ENCODE data around the gene WDR47. TPM values are rescaled to one million over a fixed set of nuclear protein-coding genes. Genes with fewer than 3 reads are reported as not detected.

The WDR47 gene
- total RNA-seq (10 to 100 TPM; 14.6 to 19.0 (median 16.6) TPM), polyA plus RNA-seq (5.2 TPM)
- long read RNA-seq, donor 1, full-length matches to known transcripts, result 14 of 15 reads
- long read RNA-seq, donor 1, partial matches to known transcripts, result 1 of 15 reads
- long read RNA-seq, donor 1, other reads (novel, unspliced or antisense), result 0 of 15 reads
- long read RNA-seq, donor 2, full-length matches to known transcripts, result 9 of 13 reads
- long read RNA-seq, donor 2, partial matches to known transcripts, result 2 of 13 reads
- long read RNA-seq, donor 2, other reads (novel, unspliced or antisense), result 2 of 13 reads
- long read RNA-seq, donor 3, full-length matches to known transcripts, result 22 of 36 reads
- long read RNA-seq, donor 3, partial matches to known transcripts, result 6 of 36 reads
- long read RNA-seq, donor 3, other reads (novel, unspliced or antisense), result 8 of 36 reads
- long read RNA-seq, donor 4, full-length matches to known transcripts, result 4 of 5 reads
- long read RNA-seq, donor 4, partial matches to known transcripts, result 0 of 5 reads
- long read RNA-seq, donor 4, other reads (novel, unspliced or antisense), result 1 of 5 reads

DNA sequence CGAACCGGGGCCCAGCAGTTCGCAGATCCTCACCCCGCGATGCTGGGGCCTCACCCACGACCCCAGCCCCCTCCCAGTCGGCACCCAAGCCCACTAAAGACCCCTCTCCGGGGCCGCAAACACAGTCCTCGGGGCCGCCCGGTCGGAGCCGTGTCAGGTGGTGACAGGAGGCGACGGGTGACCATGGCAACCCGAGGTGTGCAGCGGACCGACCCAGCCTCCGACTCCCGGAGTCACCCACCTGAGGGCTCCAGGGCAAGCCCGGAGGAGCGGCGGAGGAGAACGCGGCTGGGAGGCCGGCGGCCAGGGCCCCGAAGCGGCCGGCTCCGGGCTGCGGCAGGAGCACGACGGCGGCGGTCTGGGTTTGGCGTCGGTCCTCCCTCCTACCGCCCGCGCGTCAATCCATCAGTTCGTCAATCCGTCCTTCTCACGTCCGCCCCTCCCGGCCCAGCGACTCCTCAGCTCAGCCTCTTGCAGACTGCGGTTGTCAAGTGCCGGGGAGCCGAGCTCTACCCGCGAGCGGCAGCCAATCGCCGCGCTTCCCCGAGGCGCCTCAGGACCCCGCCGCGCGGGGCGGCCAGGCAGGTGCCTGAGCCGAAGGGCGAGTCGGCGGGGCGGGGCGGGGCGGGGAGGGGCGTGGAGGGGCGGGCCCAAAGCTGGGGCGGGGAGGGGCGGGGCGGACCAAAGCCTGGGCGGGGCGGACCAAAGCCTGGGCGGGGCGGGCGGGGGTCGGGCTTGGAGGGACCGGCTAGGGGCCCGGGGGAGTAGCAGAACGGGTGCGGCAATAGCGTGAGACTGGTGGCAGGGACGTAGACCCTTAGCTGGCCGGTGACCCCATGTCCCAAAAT, at the start of gene WDR47:
WDR47 (minus strand) TSS at position 482 of the 848 bp plus-strand sequence. CDS start 18,590 bp downstream, outside the sequence.
- Histone ChIP-seq H3K4me1 (ENCODE audit: control insufficient read depth, insufficient read depth, low read length) (no peaks in the 10 kb centered on the region), H3K27ac (ENCODE audit: low read length) (peak within 1 kb of the TSS; percentile 73), H3K9me3 (ENCODE audit: control insufficient read depth, low read length) (no peaks in the 10 kb centered on the region), H3K27me3 (ENCODE audit: control insufficient read depth, insufficient read depth) (no peaks in the 10 kb centered on the region), H3K4me3 (ENCODE audit: low read length) (peak within 1 kb of the TSS; percentile 95)
- WGBS, result under 1% methylated on average over 90 of the region's 90 CpGs
- intact Hi-C loops (cut with DNase I), result no loop called here
- DNase-seq, result peak; percentile 95 to 98 (median 98)
- peak; percentile 98 to 99 for ATAC-seq

DNA sequence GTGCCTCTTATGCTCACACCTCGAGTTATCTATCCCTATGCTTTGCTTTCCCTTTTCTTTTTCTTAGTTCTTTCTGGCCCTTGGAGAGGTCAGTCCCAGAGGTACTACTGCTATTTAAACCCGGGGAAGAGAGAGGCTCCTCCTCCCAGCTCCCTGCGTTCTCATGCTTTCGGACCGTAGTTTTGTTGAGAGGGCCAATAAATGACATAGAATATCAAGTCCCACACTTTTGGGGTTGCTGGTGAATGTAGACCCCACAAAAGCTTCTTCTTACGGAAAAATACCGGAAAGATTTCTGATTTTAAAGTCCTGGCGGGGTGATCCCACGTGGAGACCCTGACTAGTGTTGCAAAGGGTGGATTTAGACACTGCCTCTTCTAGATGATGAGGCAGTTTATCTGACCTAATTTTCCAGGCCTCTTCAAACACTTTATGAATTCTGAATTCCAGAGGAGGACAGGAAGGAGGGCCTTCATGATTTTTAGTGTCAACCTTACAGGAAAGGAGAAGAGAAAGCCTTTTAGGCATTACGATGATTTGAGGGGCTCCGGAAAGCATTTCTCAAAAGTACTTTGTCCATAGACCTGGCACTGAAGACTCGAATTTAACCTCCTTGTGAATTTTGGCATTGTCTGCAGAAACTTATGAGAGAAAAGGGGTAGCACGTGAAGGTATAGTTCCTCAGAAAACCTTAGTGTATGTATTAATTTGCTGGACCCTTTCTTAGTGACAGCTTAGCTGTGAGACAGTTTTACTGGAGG, 49.4 kb upstream of the WDR47 start:
- 3% methylated on average over 13 of the region's 13 CpGs for WGBS
- Histone ChIP-seq H3K27ac (ENCODE audit: low read length) (peak overlapping the region; percentile 97), H3K9me3 (ENCODE audit: control insufficient read depth, low read length) (no peaks in the 10 kb centered on the region), H3K4me1 (ENCODE audit: control insufficient read depth, insufficient read depth, low read length) (no peaks in the 10 kb centered on the region), H3K27me3 (ENCODE audit: control insufficient read depth, insufficient read depth) (no peaks in the 10 kb centered on the region), H3K4me3 (ENCODE audit: low read length) (peak overlapping the region; percentile 82)
- intact Hi-C loops (cut with DNase I), result no loop called here
- ATAC-seq (peak; percentile 66 to 80), DNase-seq (no peak)

DNA sequence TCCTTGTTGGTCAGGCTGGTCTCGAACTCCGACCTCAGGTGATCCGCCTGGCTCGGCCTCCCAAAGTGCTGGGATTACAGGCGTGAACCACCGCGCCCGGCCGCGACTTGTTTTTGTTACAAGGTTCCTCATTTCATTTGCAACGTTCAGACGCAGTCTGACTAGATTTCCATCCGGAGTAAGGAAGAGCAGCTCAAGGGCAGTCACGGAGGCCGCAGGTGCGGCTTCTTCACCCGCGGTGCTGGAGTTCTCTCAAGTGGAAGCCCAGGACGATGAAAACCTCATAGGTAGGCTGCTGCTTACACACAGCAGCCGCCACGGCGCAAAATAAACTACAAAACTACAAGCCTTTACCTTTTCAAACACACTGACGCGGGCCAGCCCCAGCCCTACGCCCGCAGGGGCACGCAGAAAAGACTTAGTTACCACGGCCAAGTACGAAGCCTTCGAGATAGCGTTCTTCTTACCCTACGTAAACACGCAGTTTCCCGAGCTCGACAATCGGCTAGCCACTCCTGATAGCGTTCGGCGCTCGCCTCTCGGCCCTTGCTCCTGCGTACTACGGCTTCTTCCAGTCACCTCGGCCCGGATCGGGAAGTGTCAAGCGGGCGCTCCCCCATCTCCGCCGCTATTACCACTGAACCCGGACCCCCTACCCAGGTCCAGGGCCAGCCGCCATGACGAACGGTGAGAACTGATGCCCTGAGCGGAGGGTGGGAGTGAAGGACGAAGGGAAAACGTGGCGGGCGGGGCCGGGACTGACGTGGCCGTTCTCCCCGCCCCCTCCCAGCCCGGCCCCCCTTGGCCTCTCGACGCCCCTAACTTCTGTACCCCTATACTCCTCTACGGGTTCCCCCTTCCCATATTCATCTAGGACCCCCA, 48.5 kb upstream of the WDR47 start, which contains the start of gene TMEM167B:
TMEM167B (plus strand) TSS at position 569 of the 882 bp plus-strand sequence; CDS start at position 678, 109 bp downstream.
- ATAC-seq (peak; percentile 96), DNase-seq (peak; percentile 90 to 96 (median 95))
- intact Hi-C loops (cut with DNase I), result no loop called here
- no peaks in the 10 kb centered on the region for H3K27me3 ChIP-seq (ENCODE audit: control insufficient read depth, insufficient read depth)
- WGBS, result 6% methylated on average over 67 of the region's 67 CpGs
- peak within 1 kb of the TSS; percentile 97 for H3K27ac ChIP-seq (ENCODE audit: low read length)
- peak within 1 kb of the TSS; percentile 82 for H3K4me3 ChIP-seq (ENCODE audit: low read length)
- no peaks in the 10 kb centered on the region for H3K4me1 ChIP-seq (ENCODE audit: control insufficient read depth, insufficient read depth, low read length)
- no peaks in the 10 kb centered on the region for H3K9me3 ChIP-seq (ENCODE audit: control insufficient read depth, low read length)

DNA sequence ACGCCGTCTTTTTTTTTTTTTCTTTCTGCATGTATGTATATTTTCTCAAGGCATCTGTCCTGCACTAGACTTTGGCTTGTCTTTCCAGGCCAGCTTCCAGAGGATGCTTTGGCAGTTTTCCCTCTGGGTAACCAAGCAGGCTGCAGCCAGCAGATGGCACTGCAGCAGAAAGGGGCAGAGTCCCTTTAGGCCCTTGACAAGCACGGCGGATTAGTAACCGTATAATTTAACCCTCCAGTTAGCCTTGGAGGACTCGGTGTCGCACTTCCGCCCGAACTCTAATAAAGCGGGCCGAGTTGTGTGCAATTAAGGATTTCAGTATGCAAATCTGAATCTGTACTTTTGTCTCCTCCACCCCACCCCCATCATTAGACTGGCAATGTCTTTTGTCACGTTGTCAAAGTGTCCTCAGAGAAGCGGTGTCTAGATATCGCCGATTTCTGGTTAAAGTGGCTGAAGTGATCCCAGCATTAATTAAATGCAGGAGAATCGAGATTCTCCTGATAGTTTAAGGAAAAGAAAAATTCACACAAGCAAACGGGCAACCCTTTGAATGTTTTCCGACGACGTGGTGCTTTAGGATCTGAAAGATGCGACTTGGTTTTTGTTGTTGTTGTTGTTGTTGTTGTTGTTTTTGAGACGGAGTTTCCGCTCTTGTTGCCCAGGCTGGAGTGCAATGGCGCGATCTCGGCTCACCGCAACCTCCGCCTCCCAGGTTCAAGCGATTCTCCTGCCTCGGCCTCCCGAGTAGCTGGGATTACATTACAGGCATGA, 47.5 kb upstream of the WDR47 start:
- WGBS, result 70% methylated on average over 31 of the region's 31 CpGs
- DNase-seq (peak; percentile 61 to 76 (median 72)), ATAC-seq (peak; percentile 14 to 25)
- H3K4me1 ChIP-seq (ENCODE audit: control insufficient read depth, insufficient read depth, low read length), result no peaks in the 10 kb centered on the region
- no peaks in the 10 kb centered on the region for H3K9me3 ChIP-seq (ENCODE audit: control insufficient read depth, low read length)
- intact Hi-C loops (cut with DNase I), result no loop called here
- no peaks in the 10 kb centered on the region for H3K27me3 ChIP-seq (ENCODE audit: control insufficient read depth, insufficient read depth)
- H3K27ac ChIP-seq (ENCODE audit: low read length), result peak overlapping the region; percentile 42
- peak overlapping the region; percentile 6 for H3K4me3 ChIP-seq (ENCODE audit: low read length)

DNA sequence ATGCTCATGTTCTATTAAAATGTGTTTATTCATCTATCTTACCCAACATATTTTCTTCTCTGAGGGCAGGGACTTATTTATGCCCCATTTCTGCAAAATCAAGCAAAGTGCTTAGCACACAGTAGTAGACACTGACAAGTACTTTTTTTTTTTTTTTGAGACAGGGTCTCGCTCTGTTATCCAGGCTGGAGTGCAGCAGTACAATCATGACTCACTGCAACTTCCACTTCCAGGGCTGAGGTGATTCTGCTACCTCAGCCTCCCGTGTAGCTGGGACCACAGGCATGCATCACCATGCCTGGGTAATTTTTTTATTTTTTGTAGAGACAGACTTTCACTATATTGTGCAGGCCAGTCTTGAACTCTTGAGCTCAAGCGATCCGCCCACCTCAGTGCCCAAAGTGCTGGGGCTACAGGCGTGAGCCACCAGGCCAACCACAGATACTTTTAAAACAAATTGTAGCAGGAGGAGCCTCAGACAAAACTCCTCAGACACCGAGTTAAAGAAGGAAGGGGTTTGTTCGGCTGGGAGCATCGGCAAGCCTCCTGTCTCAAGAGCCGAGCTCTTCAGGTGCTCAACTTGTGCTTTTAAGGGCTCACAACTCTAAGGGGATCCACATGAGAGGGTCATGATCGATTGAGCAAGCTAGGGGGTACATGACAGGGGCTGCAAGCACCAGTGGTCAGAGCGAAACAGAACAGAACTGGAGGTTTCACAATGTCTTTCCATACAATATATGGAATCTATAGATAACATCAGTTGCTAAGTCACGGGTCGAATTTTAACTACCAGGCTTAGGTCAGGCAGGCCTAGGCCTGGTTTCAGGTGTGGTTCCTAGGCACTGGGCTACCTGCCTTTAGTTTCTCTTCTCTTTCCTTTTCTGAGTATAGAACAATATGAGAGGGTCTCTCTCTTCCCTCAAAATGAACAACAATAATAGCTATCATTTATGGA, 42.9 kb upstream of the WDR47 start:
- ATAC-seq (no peak), DNase-seq (no peak)
- Histone ChIP-seq H3K27me3 (ENCODE audit: control insufficient read depth, insufficient read depth) (no peaks in the 10 kb centered on the region), H3K27ac (ENCODE audit: low read length) (no peak overlapping the region), H3K4me1 (ENCODE audit: control insufficient read depth, insufficient read depth, low read length) (no peaks in the 10 kb centered on the region), H3K4me3 (ENCODE audit: low read length) (no peak overlapping the region), H3K9me3 (ENCODE audit: control insufficient read depth, low read length) (no peaks in the 10 kb centered on the region)
- WGBS, result 83% methylated on average over 13 of the region's 13 CpGs
- intact Hi-C loops (cut with DNase I), result no loop called here

DNA sequence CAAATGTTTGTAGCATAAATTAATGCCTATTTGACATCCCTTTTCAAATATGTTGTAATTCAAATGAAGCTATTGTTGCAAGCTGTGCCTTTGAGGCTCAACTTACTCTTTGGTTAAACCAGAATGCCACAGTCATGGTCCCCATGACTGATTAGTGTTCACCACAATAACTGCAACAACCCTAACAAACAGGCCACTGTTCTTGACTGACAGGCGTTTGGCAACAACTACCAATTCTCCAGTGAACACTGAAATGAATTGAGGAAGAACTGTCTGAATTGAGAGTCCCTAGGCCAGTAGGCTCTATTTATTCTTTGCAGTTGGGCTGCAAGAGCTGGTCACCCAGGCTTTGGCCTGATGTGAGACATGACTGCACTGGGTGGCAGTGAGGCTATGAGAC, 42.0 kb upstream of the WDR47 start:
- intact Hi-C loops (cut with DNase I), result no loop called here
- DNase-seq, result no peak
- WGBS, result 57% methylated on average over 1 of the region's 1 CpG

DNA sequence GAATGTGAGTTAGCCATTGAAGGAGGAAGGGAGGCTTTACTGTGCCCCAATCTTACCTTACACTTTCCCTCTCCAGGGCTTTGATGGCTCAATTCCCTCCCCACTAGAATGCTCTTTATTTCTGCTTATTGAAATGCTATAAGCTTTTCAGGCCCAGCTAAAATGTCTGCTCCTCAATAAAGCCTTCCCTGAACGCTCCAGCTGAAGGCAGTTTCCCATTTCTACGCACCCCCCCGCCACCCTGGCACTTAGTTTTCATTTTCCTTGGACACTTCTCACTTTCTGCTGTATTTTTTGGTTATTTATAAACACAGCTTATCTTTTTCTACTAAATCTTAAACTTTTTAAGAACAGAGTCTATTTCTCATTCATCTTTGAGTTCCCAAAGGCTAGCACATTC, 41.6 kb upstream of the WDR47 start:
- Histone ChIP-seq H3K4me1 (ENCODE audit: control insufficient read depth, insufficient read depth, low read length) (no peaks in the 10 kb centered on the region), H3K4me3 (ENCODE audit: low read length) (no peak overlapping the region), H3K27me3 (ENCODE audit: control insufficient read depth, insufficient read depth) (no peaks in the 10 kb centered on the region), H3K9me3 (ENCODE audit: control insufficient read depth, low read length) (no peaks in the 10 kb centered on the region), H3K27ac (ENCODE audit: low read length) (no peak overlapping the region)
- ATAC-seq (no peak), DNase-seq (no peak)
- WGBS, result 83% methylated on average over 3 of the region's 3 CpGs
- intact Hi-C loops (cut with DNase I), result no loop called here

More for the DNA sequence above, 42.0 kb upstream of the WDR47 start:
- Histone ChIP-seq H3K4me1 (ENCODE audit: control insufficient read depth, insufficient read depth, low read length) (no peaks in the 10 kb centered on the region), H3K9me3 (ENCODE audit: control insufficient read depth, low read length) (no peaks in the 10 kb centered on the region), H3K27me3 (ENCODE audit: control insufficient read depth, insufficient read depth) (no peaks in the 10 kb centered on the region), H3K27ac (ENCODE audit: low read length) (no peak overlapping the region), H3K4me3 (ENCODE audit: low read length) (no peak overlapping the region)
- ATAC-seq, result no peak

DNA sequence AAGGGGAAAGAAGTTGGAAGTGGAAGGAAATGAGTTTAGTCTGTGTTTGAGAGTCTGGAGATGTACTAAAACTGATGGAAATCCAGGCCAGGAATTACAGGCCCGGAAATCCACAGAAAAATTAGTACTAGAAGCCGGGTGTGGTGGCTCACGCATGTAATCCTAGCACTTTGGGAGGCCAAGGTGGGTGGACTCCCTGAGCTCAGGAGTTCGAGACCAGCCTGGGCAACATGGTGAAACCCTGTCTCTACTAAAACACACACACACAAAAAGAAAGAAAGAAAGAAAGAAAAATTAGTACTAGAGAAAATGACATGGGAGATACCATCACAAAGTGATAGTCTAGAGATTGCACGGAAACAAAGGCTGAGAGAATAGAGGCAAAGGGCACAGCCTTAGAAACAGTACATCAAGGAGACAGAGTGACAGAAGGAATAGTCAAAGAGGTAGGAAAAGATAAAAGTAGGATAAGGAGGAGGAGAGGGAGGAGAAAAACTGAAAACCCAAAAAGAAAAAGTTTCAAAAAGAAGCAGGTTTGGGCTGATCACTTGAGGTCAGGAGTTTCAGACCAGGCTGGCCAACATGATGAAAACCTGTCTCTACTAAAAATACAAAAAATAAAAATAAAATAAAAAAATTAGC, 38.7 kb upstream of the WDR47 start:
- Histone ChIP-seq H3K4me3 (ENCODE audit: low read length) (no peak overlapping the region), H3K4me1 (ENCODE audit: control insufficient read depth, insufficient read depth, low read length) (no peaks in the 10 kb centered on the region), H3K9me3 (ENCODE audit: control insufficient read depth, low read length) (no peaks in the 10 kb centered on the region), H3K27ac (ENCODE audit: low read length) (peak overlapping the region; percentile 84), H3K27me3 (ENCODE audit: control insufficient read depth, insufficient read depth) (no peaks in the 10 kb centered on the region)
- DNase-seq, result no peak
- intact Hi-C loops (cut with DNase I), result no loop called here
- 81% methylated on average over 5 of the region's 5 CpGs for WGBS
- no peak for ATAC-seq
